ENCODE results near the gene PPP6R3.

- TF ChIP-seq POLR2A (IDR thresholded peaks at IDR 0.05; ENCODE audit: low read length): no peak
- TF ChIP-seq GATA1 (IDR thresholded peaks at IDR 0.05; ENCODE audit: low read depth, low read length): no peak
Measured at GRCh38 chr11:68518191-68518590, 57.6 kb downstream of the PPP6R3 start.

Measured in erythroblast (primary cell).